ENCODE measurements around the gene ST6GALNAC2. TPM values are rescaled to one million over a fixed set of nuclear protein-coding genes. Genes with fewer than 3 reads are reported as not detected.

The ST6GALNAC2 gene
- total and polyA plus RNA-seq, 10 of the 15 experiments (the other 5 are each of a cell fraction or from before 2014, with no cell fraction given): 0.08 to 0.41 (median 0.23) TPM; not detected in 6

GRCh38 chr17:76553178-76553908 is 32.3 kb downstream of the ST6GALNAC2 start:
- no peak for TF ChIP-seq PKNOX1 (IDR thresholded peaks at IDR 0.05)
- TF ChIP-seq EP300 (IDR thresholded peaks at IDR 0.05; ENCODE audit: borderline replicate concordance in 1 of 2, control insufficient read depth in 1 of 2, low read depth in 2 of 2, low read length in 2 of 2): no peak
- no peak for TF ChIP-seq NFXL1 (IDR thresholded peaks at IDR 0.05; ENCODE audit: borderline replicate concordance)
- no peak for TF ChIP-seq POLR2AphosphoS5 (IDR thresholded peaks at IDR 0.05; ENCODE audit: low read length)
- no peak for TF ChIP-seq IKZF1 (conservative IDR thresholded peaks at IDR 0.05)
- TF ChIP-seq PAX5 (IDR thresholded peaks at IDR 0.05; ENCODE audit: borderline replicate concordance, low read depth, low read length): 0 out of 2 replicates have a peak, but pooled peaks have one; percentile 14
- no peak for TF ChIP-seq FOXM1 (IDR thresholded peaks at IDR 0.05; ENCODE audit: low read depth, low read length)
- no peak for ATAC-seq
- Histone ChIP-seq H3K4me3 (no peak overlapping the region), H3K27ac (ENCODE audit: control insufficient read depth, insufficient read depth) (no peak overlapping the region), H2AFZ (ENCODE audit: control insufficient read depth, low read depth, low read length) (no peak overlapping the region), H3K4me2 (ENCODE audit: control insufficient read depth, insufficient read depth) (no peak overlapping the region), H3K79me2 (ENCODE audit: control insufficient read depth, insufficient read depth, low read length) (peaks cover 19% of the 10 kb centered on the region), H3K36me3 (ENCODE audit: control insufficient read depth in 2 of 2, insufficient read depth in 2 of 2, low read length in 1 of 2) (no peaks in the 10 kb centered on the region), H3K4me1 (ENCODE audit: control insufficient read depth, insufficient read depth, low read length) (no peaks in the 10 kb centered on the region; the same call in 1 of the 2 replicates), H3K27me3 (replicated peaks in 1 of 2; ENCODE audit: control insufficient read depth in 2 of 2, insufficient read depth in 2 of 2, low read length in 1 of 2) (no peaks in the 10 kb centered on the region), H3K9ac (ENCODE audit: control insufficient read depth, insufficient read depth, low read length) (no peak overlapping the region), H4K20me1 (ENCODE audit: control insufficient read depth, insufficient read depth) (no peaks in the 10 kb centered on the region), H3K9me3 (replicated peaks; ENCODE audit: control insufficient read depth, insufficient read depth, low read length) (no peaks in the 10 kb centered on the region)
- ChIA-PET POLR2A (no interaction called here), CTCF (interaction anchor here (0.9 to 7.9 kb wide), 4 partner anchors 30 to 128 kb away, joined by 3 to 46 read pairs (median 7); no protein-coding TSS in a partner anchor), SMC1A (ENCODE audit: uncharacterized antibody, unreplicated experiment) (interaction anchor here (3.9 kb wide), 1 partner anchor 25 kb away, joined by 16 read pairs; no protein-coding TSS in a partner anchor), RAD21 (ENCODE audit: unreplicated experiment) (interaction anchor here (2.8 kb wide), 1 partner anchor 71 kb away, joined by 9 read pairs; no protein-coding TSS in a partner anchor)
- DNase-seq (ENCODE audit: low read depth, low spot score): no peak
- BruUV-seq (replicated peaks): no TSS peak
- FAIRE-seq: no peak
- 96% methylated on average over 8 of the region's 8 CpGs for WGBS (ENCODE audit: insufficient coverage, insufficient replicate concordance, low lambda C conversion rate, missing lambda C conversion rate)
- intact Hi-C loops (cut with micrococcal nuclease; ENCODE audit: unreplicated experiment) (no loop called here), in situ Hi-C loops (cut with MboI) (no loop called here)

All from GM12878 (cell line).